K562 (cell line): ENCODE results near the gene ACTR3C. TPM values are rescaled to one million over a fixed set of nuclear protein-coding genes. Genes with fewer than 3 reads are reported as not detected.

Source experiments
- JUND ChIP-seq, 2 experiments: IDR thresholded peaks; 2 replicates in 1 of 2; 3 replicates in 1 of 2; pipeline ENCODE4 v1.6.1; 2011; ENCODE audit warnings: borderline replicate concordance in 2 of 2, low read depth in 2 of 2, low read length in 2 of 2, improper control_type of control experiment in 1 of 2, missing biosample characterization in 1 of 2, missing genetic modification characterization in 1 of 2, missing genetic modification reagents in 1 of 2
- RB1 ChIP-seq: fragments of 450-650 bp; IDR thresholded peaks from 2 replicates; pipeline ENCODE4 v1.6.1; 2017; ENCODE audit warnings: low read depth, mild to moderate bottlenecking
- TAF7 ChIP-seq: fragments of 450-650 bp; IDR thresholded peaks from 2 replicates; pipeline ENCODE4 v1.6.1; 2016; ENCODE audit warnings: missing genetic modification characterization, missing compliant biosample characterization
- ZFP36 ChIP-seq: fragments of 150-350 bp; IDR thresholded peaks from 2 replicates; pipeline ENCODE4 v1.6.1; 2018; ENCODE audit warnings: low read length, low read depth; ENCODE audit not compliant: partially characterized antibody
- polyA plus RNA-seq, 8 experiments: library from polyadenylated mRNA; depleted of rRNA in 4 of 8; stranded (reverse) in 5 of 8; unstranded in 3 of 8; fragments of >200 nt; fragmentation: Nextera tagmentation in 2 of 8; fragmentation: Illumina TruSeq in 1 of 8; extraction: Ambion mirVana in 2 of 8; extraction: Trizol in 1 of 8; gene quantifications; 2 replicates each; pipeline versions ENCODE4 v1.2.1 to v1.2.3, GENCODE V29; 2011 to 2014; ENCODE audit warnings: inconsistent platforms in 1 of 8, missing spikeins in 1 of 8
- total RNA-seq, 7 experiments: library from RNA; depleted of rRNA in 6 of 7; stranded (reverse); fragments of >200 nt in 6 of 7; fragmentation: Illumina TruSeq in 2 of 7; extraction: Trizol in 2 of 7; gene quantifications; 2 replicates each; pipeline versions ENCODE4 v1.2.1 to v1.2.3, GENCODE V29; 2011 to 2021; ENCODE audit warnings: low replicate concordance in 1 of 7
- TF ChIP-seq, protein P1 (sequence below): fragments of 450-650 bp; IDR thresholded peaks from 2 replicates; pipeline ENCODE4 v1.7.0; 2016; ENCODE audit warnings: borderline replicate concordance

Gene ACTR3C
- total and polyA plus RNA-seq, 9 of the 15 experiments (the other 6 are each of a cell fraction or from before 2014, with no cell fraction given) = 9.0 to 35.4 (median 13.3) TPM

DNA sequence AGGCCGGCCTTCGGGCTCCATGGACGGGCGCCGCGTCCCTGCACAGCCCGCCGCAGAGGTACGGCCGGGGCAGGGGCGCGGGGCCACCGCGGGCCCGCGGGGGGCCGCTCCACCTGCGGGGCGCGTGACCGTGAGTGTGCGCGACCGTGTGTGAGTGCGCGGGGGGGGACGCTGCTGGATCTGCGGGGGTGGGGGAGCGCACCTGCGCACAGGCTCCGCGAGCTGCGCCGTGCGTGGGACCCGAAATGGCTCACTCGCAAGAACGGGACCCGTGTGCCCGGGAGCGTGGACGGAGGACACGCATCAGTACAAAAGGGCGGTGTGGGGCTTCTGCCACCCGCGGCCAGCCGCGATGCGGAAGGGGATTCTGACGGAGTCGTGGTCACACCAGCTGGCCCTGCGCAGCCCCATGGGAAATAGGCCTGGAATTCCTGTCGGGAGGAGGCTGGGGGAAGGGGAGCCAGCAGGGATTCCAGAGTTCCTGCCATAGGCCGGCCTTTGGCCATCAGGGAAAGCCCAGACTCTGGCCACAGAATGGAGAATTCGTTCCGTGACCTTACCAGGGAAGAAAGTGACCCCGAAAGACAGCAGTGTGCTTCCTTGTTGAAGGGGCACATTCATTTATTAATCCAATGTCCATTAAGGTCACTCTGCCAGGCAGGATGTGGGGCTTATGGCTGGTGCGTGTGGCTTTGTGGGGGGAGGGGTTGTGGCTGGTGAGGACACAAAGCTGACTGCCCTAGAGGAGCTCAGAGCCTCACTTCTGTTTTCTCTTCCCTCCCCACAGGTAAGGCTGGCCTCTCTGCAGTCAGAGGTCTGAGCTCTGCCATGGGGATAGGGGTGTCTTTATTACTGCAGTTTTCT, 45.8 kb upstream of the ACTR3C start (continued):
- TF ChIP-seq JUND (IDR thresholded peaks at IDR 0.05; ENCODE audit: borderline replicate concordance, low read depth, low read length) (no peak; the same call in 1 of the 2 replicates), JUND (tag; IDR thresholded peaks at IDR 0.05; ENCODE audit: borderline replicate concordance, low read depth, low read length) (peak; percentile 28; the same call in 1 of the 3 replicates), RB1 (0 out of 2 replicates have a peak, but pooled peaks have one; percentile 48), ZFP36 (no peak), TAF7 (tag) (peak; percentile 31; the same call in 1 of the 2 replicates)
- TF ChIP-seq, protein P1, sequence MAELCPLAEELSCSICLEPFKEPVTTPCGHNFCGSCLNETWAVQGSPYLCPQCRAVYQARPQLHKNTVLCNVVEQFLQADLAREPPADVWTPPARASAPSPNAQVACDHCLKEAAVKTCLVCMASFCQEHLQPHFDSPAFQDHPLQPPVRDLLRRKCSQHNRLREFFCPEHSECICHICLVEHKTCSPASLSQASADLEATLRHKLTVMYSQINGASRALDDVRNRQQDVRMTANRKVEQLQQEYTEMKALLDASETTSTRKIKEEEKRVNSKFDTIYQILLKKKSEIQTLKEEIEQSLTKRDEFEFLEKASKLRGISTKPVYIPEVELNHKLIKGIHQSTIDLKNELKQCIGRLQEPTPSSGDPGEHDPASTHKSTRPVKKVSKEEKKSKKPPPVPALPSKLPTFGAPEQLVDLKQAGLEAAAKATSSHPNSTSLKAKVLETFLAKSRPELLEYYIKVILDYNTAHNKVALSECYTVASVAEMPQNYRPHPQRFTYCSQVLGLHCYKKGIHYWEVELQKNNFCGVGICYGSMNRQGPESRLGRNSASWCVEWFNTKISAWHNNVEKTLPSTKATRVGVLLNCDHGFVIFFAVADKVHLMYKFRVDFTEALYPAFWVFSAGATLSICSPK = no peak
